GM18520 (cell line): Measurements from ENCODE around the gene F10.

Experiments
- ATAC-seq: cut with Tn5 transposase; IDR thresholded peaks from one replicate; pipeline ENCODE4 v1.9.1; 2021; ENCODE audit not compliant: unreplicated experiment

The F10 gene

DNA sequence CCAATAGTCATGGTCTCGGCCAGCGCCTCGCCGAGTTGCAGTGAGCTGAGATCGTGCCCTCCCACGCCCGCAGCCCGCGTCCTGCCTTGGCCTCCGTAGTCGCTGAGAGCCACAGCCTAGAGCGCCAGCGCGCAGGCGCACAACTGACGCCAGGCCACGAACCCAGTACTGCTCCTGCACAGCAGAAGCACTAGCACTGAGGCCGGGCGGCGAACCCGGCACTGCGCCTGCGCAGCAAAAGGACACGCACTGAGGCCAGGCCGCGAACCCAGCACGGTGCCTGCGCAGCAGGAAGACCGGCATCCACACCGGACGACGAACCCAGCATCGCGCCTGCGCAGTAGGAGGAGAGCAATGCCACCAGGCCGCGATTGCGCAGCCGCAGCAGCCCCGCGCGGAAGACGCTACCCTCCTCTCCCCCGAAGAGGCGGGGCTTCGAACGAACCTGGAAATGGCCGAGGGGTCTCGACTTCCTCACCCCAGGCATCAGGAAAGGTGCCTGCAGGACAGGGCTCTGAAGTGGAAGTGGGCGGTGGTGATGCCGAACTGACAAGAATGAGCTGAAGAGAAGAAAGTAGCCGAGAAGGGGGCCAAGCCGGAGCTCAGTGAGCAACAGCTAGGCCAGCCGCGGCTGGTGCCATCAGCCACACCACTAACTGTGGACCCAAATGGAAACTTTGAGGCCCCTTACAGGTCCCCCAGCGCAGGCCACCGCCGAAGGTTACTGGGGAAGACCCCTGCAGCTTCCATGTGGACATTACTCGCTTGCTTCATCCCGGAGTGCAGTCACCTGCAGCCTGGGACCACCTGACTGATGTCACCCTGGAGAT lies 7.5 kb downstream of the F10 start:
- ATAC-seq, result no peak

DNA sequence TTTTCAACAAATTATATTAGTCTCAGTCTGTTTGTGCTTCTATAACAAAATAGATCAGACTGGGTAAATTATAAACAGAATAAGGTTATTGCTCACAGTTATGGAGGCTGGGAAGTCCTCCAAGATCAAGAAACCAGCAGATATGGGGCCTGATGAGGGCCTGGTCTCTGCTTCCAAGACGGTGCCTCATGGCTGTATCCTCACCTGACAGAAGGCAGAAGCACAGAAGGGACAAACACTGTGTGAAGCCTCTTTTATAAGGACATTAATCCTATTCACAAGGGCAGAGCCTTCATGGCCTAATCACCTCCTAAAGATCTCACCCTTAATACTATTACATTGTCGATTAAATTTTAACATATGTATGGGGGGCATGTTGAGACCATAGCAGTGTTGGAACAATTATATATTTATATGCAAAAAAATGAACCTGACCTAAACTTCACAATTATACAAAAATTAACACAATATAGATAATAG lies 12.7 kb downstream of the F10 start:
- no peak for ATAC-seq

DNA sequence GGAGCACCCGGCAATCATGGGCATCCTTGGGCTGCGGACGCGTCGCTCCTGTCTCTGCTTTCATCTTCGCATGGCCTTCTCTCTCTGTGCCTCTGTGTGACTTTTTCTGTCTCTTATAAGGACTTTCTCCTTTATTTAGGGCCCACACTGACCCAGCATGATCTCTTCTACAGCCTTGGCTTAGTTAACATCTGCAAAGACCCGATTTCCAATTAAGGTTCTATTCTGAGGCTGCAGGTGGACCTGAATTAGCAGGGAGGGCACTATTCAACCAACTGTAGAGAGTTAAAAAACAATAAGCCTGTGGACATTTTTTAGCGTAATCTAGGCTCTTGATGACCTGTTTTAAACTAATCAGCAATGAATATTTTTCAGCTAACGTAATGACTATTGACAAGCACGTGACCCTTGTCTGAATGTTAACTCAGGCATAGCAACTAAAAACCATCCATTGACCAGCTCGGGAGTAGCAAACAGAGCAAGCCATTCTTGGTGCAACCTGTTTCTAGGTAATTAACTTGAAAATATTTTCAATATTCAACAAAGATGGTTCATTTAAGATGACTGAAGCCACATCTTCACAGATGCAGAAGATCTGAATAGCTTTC lies 15.2 kb downstream of the F10 start:
- ATAC-seq, result no peak

DNA sequence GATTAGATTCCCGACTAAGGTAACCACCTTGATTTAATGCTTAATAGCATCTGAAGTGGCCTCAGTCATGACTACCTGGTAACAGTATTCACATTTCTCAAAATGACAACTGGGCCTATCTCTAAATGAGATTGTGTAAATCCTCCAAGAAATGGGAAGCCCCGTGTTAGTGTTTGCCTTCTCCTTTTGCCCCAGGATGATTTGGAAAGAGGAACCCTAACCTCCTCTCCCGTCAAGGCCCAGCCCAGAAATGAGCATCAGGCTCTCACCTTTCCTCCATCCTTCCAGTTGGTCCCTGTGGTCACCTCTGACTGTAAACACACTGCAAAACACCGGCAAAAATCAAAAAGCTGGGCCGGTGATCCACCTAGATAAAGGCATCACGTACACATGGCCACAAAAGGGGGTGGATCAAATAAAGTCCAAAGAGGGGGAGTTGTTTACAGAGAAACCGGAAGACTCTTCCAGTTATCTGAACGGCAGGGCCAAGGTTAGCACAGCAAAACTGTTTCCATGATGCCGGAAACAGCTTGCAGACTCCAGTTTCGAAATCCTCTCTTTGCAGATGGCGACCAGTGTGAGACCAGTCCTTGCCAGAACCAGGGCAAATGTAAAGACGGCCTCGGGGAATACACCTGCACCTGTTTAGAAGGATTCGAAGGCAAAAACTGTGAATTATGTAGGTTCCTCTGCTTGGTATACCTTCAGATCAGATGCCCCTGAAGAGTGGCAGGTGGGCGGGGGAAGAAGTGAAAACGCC lies 16.4 kb downstream of the F10 start:
- no peak for ATAC-seq

DNA sequence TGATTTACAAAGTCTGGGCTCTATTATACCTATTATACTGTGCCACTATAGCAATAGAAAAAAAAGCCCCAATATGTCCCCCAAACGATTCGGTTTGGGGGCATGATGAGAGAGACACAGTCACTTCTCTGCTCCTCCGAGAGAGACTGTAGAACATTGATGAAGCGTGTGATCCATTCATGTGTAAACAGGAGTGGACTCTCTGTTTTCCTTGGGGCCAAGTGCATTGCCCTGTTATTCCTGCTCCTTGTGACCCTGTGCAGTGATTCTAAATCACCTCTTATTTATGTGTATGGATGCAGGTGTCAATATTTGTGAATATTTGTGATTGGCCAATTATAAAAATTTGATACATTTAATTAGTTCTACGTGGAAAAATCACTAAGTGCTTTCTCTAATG lies 17.0 kb downstream of the F10 start:
- ATAC-seq, result no peak

DNA sequence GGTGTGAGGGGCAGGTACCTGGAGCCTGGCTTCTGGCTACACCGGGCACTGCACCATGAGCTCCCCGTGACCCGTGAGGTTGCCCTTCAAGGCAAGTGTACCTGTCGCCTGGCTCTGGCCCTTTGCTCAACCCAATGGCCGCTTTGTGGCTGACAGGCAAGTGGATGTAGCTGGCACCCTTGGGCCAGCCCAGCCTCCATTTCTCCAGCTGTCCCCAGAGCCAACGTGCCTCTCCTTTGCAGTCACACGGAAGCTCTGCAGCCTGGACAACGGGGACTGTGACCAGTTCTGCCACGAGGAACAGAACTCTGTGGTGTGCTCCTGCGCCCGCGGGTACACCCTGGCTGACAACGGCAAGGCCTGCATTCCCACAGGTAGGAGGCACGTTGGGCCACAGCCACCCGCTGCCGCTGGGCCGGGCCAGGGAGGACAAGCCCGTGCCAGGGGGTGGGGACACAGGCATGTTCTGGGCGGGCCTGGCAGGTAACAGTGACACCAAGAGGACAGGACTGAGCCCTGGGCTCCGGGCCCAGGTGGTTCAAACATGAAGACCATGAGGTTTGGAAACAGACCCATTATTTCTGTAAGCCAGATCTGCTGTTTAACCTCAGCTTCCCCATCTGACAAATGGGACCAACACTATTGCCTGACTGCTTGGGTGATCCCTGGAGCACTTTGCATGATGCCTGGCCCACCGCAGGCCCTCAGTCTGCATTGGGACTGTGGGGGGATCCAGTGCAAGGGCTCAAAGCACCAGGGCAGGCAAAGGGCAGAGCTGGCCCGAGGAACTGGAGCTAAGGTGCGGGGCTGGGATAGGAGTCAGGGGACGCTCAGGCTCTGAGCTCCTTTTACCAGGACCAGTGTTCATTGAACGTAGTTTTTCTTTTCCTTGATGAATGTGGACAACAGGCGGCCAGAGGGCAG lies 18.3 kb downstream of the F10 start:
- ATAC-seq, result no peak

DNA sequence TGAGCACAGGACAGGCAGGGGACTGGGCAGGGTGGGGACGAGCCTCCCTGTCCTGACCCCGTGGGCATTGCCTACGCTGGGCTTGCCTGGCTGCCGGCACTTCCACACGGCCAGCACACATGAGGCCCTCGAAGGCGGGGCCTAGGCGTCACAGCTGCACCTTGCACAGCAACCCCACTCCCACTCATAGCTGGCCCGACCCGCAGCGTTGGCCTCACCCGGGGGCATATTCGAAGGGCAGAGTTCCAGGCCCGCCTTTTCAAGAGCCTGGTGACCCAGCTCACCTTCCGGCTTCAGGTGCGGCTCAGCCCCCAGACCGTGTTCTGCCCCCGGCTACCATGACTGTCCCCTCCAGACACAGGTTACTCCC lies 19.0 kb downstream of the F10 start:
- ATAC-seq, result no peak

DNA sequence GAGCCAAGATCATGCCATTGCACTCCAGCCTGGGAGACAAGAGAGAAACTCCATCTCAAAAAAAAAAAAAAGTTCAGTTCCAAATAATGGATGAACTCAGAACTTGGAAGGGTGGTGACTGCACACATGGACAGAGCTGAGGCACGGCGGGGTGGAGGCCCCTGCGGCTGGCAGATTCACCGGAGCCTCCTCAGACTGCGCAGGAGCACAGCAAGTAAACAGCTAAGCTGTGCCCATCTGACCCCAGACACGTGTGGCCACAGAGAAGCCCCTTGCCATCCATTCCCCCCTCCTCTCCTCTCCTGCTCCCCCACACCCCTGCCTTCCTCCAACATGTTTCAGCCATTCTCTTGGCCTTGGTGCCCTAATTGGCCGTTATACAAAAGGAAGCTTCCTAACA lies 20.3 kb downstream of the F10 start:
- no peak for ATAC-seq

DNA sequence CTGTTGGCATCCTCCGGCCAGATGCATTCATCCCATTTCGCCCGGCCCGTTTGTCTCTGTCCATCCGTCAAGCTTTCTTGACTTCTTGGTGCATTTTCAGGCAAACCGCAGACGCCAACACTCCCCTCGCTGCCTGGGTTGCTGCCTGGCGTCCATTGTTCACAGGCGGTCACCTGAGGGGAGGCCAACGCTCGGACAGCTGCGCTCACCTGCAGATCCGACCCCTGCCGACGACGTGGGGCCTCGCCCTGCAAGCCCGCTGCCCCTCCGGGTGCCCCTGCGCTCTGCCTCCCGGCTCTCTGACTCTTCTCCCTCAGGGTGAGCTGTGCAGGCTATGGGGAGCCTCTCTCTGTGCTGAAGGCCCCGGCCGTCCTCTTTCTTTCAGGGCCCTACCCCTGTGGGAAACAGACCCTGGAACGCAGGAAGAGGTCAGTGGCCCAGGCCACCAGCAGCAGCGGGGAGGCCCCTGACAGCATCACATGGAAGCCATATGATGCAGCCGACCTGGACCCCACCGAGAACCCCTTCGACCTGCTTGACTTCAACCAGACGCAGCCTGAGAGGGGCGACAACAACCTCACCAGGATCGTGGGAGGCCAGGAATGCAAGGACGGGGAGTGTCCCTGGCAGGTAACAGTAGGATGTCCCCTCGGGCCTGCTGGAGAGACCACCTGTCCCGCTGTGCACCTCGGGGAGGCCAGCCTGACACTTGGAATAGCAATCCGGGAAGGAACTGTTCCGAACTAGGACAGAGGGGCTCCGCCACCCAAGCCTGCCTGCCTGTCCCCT lies 21.1 kb downstream of the F10 start:
- no peak for ATAC-seq

DNA sequence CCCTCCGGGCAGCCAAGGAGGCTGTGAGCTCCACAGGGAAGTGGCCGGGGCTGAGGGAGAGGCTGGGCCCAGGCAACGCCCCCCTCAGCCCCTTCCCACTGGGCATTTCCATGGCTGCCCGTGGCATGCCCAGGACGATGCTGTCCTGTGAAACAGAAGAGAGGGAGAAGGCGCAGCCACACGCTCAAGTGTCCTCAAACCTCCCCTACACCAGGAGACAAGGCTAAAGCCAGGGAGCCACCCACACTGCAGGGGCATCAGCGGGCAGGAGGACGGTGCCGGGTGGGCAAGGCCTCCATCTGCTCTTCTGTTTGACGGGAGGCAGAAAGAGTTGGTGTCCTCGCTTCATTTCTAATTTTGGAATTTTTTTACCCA lies 21.6 kb downstream of the F10 start:
- ATAC-seq, result no peak

DNA sequence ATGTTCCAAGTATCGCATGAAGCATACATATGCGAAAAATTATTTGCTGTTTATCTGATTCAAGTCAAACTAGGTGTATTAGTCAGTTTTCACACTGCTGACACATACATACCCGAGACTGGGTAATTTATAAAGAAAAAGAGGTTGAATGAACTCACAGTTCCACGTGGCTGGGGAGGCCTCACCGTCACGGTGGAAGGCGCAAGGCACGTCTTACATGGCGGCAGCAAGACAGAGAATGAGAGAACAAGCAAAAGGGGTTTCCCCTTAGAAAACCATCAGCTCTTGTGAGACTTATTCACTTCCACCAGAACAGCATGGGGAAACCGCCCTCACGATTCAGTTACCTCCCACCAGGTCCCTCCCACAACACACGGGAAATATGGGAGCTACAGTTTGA lies 22.9 kb downstream of the F10 start:
- no peak for ATAC-seq

DNA sequence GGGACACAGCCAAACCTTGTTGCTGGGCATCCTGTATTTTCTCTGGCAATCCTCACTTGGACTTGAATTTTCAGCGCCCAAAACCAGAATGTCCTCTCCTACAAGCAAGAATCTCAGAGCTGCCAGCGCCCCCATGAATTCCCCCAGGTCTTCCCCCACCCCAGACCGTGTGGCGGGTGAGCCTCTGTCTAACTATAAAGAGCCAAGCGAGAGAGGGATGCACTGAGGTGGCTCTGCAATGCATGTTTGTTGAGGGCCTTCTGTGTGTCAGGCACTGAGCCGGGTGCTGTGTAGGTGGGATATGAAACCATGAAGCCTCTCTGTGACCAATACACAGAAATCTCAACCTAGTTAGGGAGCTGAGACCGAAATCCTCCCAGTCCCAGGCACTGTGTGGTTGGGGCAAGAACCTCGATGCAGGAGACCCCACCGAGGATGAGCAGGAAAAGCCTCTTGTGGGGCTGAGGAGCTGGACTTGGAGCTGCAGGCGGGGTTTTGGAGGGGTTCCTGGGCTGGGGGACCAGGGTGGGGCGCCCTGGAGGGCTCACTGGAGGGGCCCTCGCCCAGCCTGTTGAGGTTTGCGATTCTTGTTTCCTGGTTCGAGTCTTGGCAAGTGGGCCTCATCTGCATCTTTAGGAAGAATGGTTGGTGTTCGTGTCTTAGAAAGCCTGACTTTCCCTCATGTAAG lies 23.5 kb downstream of the F10 start:
- no peak for ATAC-seq

DNA sequence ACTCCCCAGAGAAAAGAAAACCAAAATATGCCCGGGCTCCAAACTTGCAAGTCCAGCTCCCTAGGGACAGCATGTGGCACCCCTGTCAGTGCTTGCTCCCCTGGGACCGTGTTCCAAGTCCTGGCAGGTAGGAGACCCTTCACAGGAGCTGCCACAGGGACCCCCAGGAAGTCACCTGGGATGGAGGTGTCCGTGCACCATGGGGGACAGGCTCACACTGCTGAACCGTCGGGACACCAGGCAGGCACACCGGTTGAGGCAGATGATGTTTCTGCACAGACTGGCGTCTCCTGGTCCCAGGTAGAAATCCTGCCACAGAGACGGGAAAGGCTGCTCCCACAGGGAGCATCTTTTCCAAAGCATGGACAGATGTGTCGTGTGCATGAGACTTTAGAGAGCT lies 24.2 kb downstream of the F10 start:
- ATAC-seq, result no peak

DNA sequence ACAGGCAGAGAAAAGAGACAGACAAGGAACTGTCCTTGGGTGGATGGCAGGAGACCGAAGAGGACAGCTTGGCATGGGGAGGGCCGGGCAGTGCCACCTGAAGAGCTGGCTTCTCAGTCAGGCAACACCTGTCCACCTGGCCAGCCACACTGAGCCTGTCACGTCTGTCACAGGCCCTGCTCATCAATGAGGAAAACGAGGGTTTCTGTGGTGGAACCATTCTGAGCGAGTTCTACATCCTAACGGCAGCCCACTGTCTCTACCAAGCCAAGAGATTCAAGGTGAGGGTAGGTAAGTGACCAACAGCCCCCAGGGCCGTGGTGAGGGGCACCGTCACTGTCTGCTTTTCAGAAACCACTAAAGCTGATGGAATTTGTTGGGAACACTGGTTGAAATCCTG lies 24.6 kb downstream of the F10 start:
- no peak for ATAC-seq

DNA sequence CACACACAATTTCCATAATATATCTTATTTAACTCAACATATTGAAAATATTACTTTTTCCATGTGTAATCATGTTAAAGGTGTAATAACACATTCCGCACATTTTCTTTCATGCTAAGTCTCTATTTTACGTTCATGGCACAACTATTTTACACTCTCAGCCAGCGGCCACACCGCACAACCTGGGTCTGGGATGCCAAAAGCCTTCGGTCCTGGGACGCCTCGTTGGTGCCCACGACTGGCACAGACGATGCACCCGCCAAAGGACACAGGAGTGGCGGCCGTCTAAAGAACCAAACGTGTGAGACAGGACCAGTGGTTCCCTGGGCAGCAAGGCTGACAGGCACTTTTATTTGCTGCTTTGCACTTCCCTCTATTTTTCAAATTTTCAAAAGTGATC lies 25.8 kb downstream of the F10 start:
- no peak for ATAC-seq

DNA sequence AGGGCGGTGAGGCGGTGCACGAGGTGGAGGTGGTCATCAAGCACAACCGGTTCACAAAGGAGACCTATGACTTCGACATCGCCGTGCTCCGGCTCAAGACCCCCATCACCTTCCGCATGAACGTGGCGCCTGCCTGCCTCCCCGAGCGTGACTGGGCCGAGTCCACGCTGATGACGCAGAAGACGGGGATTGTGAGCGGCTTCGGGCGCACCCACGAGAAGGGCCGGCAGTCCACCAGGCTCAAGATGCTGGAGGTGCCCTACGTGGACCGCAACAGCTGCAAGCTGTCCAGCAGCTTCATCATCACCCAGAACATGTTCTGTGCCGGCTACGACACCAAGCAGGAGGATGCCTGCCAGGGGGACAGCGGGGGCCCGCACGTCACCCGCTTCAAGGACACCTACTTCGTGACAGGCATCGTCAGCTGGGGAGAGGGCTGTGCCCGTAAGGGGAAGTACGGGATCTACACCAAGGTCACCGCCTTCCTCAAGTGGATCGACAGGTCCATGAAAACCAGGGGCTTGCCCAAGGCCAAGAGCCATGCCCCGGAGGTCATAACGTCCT lies 26.4 kb downstream of the F10 start:
- ATAC-seq, result no peak

DNA sequence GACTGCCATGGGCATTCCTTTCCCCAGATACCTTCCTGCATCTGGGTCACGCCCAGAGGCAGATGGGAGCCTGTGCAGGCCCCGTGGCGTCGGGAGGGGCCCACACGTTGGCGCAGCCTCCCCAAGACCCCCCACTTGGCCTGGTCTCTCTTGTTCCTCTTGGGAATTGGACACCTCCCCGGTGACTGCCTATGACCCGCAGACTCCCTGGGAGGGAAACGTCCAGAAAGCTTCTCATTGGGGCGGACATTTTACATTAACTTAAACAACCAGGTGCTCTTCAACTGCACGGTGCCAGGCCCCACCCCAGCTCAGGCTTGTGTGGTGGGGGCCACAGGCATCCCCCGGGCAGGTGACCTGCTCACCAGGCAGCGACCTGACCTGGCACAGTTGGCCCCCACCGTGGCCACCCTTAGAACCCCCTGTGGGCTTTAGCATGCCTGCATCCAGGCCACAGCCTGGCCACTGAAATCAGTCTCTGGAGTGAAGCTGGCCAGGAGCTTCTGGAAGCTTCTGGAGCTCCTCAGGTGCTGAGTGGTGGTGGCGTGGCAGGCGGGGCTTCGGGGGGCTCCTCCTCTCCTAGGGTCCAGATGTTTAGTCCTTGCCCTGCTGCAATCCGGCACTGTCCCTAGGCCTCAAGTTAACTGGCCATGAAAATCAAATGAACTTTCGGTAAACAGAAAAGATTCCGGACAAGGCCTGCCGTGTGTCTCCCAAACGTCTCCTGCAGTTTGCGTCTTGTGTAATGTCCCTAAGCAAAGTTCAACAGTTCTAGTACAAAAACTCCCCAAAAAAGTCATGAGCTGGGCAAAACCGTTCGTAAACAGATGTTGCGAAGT lies 27.3 kb downstream of the F10 start:
- ATAC-seq, result no peak

DNA sequence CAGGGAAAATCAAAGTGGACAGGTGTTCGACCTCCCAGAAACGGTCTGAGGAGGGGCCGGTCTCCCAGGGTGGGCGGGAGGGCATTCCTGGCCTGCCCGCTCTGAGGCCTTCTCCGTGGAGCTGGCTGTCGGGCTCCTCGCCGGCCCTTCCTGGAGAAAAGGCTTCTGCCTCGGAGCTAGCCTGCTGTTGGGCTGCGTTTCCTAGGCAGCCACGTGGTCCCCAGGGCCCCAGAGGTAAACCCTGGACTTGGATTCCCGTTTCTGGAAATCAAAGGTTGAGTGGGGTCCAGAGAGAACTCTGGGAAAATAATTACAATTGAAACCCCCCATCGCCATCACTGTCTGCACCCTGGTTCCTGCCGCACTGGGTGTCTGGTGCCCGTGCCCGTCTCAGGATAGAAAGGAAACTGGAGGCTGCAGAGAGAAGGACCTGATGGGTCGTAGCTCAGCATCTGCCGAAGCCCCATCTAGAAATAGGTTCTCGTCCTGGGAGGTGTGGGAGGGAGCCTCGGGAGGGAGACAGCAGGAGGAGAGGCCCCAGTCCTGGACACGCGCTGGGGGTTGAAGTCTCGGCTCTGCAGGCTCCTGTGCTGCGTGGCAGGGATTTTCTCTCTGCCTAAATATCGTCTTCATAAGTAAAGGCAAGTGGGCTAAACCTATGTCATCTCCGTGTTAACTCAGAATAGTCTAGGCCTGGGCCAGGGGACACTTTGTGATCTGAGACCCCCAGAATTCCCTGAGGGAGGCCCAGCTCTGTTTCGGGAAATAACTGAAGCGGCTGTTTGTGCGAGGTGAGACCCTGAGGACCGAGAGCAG lies 28.2 kb downstream of the F10 start:
- ATAC-seq, result no peak
